ENCODE measurements around the gene WDR86.

The WDR86 gene

DNA sequence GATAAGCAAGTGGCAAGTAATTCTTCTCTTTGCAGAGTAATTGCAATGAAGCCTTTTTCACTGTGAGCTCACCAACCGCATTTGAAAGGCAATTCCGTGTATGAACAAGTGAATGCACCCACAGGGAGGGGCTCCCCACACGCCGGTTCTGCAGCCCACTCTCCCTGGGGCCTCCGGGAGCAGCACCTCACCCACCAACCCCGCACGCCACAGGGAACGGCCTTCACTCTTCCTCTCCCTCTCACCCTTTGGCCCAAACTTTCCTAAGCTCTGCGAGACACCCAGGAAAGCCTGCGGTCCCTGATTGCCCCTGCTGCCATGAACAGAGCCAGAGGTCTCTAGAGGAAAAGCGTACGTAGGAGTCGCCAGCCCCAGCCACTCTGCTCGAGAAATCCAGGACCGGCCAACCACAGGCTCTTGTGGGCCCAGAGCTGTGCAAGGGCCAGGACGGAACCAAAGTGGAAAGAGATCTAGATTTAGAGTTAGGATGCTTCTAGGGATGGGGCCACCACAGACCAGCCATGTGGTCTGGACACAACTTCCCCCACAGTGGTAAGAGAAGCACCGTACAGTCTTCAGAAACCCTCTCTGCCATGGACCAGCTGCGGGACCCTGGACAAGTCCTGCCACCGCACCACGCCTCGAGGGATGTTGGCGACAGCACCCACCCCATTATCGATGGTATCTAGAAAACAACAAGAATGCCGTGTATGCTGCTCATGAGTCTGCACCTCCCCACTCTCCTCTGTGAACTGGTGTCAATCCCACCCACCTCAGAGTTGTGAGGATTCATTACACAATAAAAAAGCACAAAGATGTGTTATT is 3.6 kb downstream of the WDR86 start:
- no peak for DNase-seq (ENCODE audit: low read depth in 3 of 3)

DNA sequence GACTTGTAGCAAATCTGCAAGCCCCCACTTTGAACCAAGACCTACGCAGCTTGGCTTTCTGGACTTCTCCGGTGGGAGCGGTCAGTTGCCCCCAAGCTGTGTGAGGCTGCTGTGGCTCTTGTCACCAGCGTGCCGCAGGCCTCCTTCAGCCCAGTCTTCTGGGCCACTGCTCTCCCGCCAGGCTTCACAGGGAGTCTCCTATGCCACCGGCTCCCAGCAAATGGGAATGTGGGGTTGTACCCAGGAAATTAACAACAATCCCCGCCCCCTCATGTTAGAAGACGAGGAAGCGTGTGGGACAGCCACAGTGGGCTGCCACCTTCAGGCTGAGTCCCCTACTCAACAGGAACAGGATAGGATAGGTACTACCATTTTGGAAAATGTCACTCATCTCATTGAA is 4.2 kb downstream of the WDR86 start:
- DNase-seq (ENCODE audit: low read depth in 3 of 3), result no peak

DNA sequence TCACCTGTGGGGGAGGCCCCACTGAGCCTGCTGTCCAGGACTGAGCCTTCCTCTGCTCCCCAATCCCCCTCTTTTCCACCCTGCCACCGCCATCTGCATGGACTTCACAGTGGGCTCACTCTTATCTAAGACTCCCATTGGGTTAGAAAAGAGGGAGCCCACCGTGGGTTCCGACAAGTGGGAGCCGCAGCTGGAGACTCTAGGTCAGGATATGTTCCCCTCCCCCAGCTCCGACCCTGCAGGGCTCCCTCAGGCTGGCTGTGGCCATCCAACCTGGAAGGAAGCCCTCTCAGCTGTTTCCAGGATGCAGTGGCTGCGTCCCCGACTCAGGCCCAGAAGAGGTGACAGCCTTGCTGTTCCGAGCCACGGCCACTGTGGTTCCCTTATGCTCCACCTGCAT is 4.8 kb downstream of the WDR86 start:
- no peak for DNase-seq (ENCODE audit: low read depth in 3 of 3)

DNA sequence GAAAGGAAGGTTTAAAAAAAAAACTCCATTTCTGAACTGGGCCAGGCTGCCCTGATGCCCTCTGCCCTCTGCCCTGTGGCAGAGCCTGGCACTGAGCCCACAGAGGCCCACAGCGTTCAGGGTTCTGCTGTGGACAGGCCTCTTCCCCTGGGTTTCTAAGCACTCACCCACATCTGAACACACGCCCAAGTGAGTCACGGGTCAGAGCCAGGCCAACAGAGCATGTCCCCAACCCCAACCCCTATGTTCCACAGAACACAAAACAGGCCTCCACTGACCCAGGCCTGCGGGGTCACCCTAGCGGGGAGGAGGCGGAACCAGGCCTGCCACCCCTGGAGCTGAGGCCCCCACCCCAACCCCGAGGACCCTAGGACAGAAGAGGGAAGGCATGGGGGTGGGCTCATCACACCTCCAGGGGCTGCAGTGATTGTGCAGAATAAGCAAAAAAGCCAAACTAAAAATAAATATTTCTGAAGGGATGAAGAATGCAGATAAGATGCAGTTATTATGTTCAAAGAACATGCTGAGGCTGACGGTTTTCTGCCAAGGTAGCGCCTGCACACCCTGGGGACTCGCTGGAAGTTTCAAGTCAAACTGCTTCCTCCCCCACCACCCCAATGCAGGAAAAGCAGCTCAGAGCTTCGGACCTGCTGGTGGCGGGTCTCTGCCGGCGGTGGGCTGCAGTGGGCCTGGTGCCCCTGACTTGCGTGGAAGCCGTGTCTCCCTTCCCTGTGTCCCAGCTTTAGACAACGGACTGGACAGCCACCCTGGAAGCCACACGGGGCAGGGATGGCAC is 5.4 kb downstream of the WDR86 start:
- DNase-seq (ENCODE audit: low read depth in 3 of 3), result no peak

DNA sequence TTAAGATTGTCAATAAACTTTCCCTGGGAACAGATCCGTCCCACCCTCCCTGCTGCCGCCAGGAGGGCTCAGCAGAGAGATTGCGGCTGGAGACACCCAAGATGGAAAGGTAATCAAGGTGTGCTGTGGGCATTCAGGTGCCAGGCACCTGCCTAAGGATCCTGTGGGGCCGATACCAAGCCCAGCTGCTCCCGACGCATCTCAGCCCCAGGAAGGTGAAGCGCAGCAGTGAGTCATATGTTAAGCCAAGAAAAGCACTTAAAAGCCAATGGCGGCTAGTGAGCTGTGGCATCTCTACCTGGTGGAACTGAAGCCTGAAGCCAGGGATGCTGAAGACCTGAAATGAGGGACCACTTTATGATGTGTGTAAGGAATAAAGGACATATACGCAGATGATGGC is 6.1 kb downstream of the WDR86 start:
- no peak for DNase-seq (ENCODE audit: low read depth in 3 of 3)

DNA sequence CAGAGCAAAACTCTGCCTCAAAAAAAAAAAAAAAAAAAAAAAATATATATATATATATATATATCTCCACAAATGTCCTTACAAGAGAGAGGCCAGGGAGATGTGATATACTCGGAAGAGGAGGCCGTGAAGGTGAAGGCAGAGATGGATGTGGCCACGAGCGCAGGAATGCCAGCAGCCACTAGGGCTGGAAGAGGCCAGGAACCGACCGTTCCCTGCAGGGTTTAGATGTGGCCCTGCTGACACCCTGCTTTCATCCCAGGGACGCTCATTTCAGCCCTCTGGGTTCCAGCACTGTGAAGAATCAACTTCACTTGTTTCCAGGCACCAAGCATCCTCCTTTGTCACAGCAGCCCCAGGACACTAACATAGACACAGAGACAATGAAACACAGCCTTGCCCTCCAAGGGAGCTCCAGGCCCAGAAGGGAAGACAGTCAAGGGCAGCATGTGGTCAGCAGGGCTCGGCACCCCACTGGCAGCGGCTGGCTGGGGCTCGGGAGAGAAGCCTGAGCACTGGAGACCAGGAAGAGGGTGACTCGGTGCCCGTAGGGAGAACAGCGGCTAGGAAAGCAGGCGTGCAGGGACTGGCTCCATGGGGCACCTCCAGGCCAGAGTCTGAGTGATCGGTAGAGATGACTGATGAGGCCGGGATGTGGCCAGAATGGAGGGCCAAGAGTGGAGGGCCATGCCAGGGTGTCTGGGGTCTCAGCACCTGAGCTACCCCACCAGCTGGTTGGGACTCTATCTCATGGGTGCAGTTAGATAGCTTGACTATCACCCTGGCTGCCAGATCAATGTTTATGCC is 7.6 kb downstream of the WDR86 start:
- no peak for DNase-seq (ENCODE audit: low read depth in 3 of 3)

DNA sequence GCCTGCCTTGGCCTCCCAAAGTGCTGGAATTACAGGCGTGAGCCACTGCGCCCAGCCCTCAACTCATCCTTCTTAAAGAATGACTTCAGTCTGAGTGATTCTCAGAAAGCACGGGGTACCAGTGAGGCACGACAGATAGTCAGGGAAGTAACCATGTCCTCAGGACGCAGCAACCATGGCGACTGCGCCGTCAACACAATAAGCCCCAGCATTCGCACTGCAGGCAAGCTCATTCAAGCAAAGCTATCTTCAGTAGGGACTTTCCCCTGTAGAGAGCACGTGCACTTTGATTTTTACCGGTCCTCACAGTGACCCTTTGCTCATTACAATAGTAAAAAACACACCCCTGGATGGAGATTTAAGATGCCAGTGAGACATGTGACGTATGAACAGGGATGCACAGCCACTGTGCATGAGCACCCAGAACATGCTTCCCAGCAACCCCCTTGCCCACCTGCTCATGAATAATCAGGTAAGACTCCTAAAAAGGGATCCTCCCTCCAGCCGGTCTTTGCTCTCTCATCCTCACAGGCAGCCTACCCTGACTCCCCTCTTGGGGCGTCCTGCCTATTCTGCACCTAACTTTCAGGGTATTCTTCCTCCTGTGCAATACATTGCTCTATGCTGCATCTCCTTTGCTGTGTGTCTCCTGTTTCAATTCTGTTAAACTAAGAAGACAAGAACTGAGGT is 9.1 kb downstream of the WDR86 start:
- no peak for DNase-seq (ENCODE audit: low read depth in 3 of 3)

DNA sequence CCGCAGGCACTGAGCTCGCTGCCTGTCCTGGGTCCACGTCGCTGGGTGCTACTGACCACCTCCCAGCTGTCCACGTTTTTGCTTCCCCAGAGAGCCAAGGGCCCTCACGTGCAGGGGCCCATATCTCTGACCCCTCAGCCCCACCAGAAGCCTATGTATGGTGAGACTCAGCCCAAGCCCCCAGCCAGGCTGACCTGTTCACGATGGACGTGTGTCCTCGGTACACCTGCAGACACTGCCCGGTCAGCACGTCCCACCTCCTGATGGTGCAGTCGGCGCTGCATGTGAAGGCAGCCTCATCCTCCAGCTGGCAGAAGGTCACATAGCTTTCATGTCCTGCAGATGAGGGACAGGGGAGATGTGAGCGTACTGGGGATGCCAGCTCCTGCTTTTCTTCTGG is 9.9 kb downstream of the WDR86 start:
- DNase-seq (ENCODE audit: low read depth in 3 of 3), result no peak

DNA sequence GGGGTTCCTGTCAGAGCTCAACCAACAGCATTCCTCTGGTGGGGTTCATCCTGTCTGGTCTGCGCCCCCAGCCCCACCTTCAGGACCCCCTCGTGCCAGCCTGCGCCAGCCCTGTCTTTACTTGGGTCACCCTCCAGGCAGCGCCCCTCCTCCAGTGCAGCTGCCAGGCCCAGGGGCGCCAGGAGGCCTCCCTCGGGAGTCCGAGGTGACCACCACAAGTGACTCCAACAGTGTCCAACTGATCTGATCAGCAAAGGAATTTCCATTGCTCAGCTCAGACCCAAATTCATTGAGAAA is 10.6 kb downstream of the WDR86 start:
- DNase-seq (ENCODE audit: low read depth in 3 of 3), result no peak

DNA sequence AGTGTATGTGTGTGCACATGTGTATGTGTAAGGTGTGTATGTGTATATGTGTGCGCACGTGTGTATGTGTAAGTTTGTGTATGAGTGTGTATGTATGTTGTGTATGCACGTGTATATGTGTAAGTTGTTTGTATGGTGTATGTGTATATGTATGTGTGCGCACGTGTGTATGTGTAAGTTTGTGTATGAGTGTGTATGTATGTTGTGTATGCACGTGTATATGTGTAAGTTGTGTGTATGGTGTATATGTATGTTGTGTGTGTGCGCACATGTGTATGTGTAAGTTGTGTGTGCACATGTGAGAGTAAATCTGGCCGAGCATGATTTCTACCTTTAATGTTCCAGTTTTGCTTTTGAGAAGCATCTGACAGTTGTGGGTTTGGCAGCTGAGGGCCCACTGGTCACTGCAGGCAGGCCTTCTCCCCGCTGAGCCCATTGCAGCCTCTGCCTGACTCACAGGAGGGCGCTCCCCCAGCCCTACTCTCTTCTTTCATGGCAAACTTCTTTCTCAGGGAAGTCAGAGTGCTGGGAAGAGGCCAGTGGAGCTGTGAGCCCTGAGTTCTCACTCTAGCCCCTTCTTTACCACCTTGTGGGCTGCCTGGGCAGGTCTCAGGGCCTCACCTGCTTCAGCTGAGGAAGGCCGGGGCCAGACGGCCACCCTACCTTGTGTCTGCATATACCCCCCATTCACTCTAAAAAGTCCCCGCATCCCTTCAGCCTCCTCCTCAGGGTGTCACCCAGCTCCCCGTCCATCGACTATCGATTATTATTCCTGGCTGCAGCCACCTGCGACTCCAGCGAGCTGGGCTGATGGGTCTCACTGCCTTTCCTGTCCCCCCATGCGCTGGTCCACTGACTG is 11.2 kb downstream of the WDR86 start:
- DNase-seq (ENCODE audit: low read depth in 3 of 3), result no peak

DNA sequence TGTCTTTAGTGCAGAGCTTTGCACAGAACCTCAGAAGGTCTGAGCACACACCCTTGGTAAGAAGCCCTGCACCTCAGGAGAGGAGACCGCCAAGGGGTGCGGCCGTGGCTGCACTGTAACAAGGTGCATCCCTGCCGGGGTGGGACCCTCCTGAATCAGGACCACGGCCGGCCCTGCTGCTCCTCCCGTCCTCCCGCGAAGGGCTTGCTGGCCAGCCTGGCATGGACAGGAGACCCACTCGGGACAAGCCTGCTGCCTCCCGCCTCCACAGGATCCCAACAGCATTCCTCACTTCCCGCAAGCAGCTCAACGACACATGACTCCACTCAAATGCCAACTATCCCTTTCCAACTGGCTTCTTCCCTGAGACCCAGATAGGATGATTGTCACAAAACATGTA is 12.8 kb downstream of the WDR86 start:
- DNase-seq (ENCODE audit: low read depth in 3 of 3), result no peak

DNA sequence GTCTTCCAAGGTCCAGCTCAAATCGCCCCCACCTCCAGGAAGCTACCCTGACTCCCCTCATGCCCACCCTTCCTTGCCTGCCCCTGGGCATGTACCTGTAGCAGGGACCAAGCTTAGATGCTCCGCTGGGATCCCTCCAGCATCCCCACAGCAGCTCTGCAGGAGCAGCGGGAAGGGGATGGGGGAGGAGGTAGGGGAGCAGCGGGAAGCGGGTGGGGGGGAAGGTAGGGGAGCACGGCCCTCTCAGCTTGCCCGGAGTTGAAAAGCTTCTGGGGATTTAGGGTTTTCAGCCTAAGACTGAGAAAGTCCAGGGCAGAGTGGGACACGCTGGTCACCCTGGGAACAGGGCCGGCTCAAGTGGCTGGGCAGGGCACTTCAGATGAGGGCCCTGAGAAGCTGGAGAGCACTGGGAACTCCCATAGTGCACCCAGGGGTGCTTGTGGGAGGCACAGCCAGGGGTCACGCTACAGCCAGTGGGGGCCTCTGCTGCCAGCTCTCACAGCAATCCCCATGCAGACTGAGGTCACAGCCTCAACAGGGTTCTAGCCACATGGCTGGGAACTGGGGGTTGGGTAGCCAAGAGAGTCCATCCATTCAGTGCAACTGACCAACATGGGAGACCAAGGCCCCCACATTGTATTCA is 13.4 kb downstream of the WDR86 start:
- no peak for DNase-seq (ENCODE audit: low read depth in 3 of 3)

DNA sequence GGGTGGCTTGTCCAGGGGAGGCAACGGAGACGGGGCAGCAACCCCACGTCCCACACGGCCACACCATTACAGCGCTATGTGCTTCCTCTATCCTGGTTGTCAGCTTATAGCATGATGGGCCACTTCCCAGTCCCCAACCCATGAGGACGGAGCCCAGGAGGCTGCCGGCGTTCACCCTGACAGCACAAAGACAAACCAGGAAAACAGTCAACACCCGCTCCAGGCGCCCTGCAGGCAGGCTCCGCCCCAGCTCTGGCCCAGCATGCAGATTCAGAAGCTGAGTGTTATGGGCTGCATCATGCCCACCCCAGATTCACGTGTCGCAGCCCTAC is 14.8 kb downstream of the WDR86 start:
- DNase-seq (ENCODE audit: low read depth in 3 of 3), result no peak

DNA sequence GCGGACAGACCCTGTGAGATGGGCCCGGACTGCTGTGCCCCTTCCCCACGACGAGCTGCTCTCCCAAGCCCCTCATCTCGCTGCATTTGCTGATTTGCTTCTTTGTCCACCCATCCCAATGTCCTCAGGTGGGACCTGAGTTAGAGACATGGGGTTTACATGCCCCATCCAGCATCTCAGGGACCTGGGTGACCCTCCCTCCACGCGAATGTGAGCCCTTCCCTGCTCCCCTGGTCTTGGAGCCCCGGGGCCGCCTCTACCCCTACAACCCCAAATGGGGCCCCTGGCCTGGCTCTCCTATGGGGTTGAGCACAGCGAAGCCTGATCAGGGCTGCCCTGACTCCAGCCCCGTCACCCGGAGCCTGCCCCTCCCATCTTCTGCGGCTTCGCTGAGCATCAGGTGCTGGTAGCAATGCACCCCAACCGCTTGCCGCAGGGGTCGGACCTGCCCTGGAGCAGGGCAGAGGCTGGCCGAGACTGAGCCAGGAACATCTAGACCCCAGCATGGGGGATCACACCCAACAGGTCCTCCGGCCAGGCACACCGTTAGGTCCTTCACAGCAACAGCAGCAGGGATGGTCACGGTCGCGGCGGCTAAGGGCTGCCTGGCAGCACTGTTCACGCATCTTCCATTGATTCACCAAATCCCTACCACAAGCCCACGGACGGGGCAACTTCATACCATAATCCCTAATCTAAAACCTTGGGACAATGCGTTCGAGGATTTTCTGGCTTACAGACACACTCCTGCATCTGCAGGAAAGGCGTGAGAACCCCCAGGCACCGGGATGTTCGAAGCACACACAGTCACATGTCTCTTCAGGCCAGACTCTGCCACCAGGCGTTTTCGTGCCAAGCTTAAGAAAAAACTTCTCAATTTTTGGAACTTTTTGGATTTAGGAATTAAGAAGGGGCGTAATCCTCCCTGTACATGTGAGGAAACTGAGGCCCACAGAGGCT is 15.5 kb downstream of the WDR86 start:
- DNase-seq (ENCODE audit: low read depth in 3 of 3), result no peak

DNA sequence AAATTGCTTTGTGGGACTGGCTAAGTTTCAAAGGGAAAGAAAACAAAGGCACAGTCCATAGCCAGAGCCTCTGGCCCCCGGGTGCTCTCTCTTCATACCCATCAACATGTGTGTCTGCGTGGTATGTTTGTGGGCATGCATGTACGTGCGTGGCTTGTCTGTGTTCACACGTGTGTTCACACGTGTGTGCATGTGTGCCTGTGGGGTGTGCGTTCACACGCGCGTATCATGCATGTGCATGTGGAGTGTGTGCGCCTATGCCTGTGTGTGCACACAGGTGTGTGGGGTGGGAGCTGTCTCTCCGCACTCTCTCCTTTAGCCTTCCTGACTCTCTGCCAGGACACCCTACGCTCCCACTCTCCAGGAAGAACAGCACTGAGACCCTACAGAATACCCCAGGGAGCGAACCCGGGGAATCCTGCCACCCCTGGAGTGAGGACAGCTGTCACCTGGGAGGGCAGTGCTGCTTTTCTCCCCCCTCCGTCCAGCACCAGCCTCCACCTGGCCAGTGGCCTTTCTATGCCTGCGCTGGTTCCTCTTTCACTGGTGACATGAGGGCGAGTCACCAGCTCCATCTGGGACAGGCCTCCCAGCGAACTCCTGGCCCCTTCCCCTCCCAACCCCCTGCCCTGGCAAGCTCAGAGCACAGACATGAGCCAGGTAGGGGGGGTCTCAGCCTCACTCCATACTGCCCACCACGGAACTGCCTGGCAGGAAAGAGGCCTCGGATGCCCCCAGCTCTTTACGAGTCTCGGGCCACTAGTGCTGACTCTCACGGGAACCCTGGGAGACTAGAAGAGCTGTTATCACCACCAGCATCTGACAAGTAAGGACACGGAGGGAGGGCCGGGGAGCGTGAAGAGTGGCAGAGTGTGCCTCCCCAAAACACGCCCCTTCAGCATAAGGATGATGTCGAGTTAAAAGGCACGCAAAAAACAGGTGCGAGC is 16.5 kb downstream of the WDR86 start:
- DNase-seq (ENCODE audit: low read depth in 3 of 3), result no peak

DNA sequence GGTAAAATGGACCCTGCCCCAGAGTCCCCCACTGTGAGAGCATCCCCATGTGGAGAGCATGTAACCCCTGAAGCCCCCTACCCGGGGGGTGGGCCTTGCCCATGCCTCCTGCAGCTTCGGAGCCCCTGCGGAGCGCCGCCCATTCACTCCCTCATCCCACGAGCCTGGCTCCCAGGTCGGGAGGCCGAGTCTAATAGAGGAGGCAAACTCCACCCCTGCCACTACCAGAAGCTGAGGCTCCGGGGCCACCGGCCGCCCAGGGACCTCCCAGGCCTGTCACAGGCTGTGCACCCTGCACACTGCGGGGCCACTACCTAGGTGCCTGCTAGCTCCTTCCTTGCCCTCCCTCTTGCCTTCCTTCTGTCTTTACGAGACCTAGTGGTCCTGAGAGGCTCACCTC is 17.4 kb downstream of the WDR86 start:
- DNase-seq (ENCODE audit: low read depth in 3 of 3), result no peak

DNA sequence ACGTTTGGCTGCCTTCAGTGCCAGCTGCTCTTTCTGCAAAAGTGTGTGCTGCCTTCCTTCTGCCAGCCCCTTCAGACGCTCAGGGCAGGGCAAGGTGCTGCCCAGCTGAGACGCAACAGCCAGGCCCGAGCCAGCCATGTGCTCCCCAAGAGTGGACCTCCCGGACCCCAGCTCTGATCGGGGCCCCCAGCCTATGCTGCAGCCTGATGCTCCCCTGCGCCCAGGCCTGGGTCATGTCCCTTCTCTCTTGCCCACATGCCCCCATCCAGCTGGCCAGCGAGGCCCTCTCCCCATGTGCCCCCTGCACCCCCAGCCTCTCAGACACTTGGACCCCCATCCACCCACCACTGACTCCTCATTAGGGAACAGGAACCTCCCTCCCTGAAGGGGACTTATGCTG is 17.8 kb downstream of the WDR86 start:
- DNase-seq (ENCODE audit: low read depth in 3 of 3), result no peak

DNA sequence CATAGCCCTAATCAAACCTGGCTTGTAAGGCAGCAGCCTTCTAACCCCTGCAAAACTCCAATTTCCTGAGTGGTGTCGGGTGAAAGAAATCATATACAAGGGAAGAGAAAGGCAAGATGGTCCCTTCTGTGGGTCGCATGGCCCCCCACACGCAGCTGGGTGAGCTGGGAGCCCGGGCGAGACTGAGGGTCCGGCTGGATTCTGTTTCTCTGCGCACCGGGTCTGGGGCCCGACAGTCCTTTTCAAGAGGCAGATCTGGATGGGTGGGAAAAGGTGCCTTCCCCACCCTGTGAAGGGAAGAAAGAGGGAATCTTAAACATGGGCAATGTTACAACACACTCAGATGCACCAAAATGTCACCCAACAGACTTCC is 18.5 kb downstream of the WDR86 start:
- DNase-seq (ENCODE audit: low read depth in 3 of 3), result no peak

All from stimulated activated CD4-positive, alpha-beta T cell treated with anti-CD3 and anti-CD28 coated beads, TNF-alpha, amount 100 ng/mL, for 24 hours (primary cell).